Spleen (tissue), 11 donors: ENCODE results near the gene CFAP70. TPM values are rescaled to one million over a fixed set of nuclear protein-coding genes. Genes with fewer than 3 reads are reported as not detected.

ENCODE experiments used
- DNase-seq: peaks from one replicate; pipeline ENCODE4 v3.0.0-alpha.2; 2020
- H3K27ac ChIP-seq, 8 donors: fragments of 200-600 bp; sonication (generic) in 7 of 8; 1 replicate in 4 of 8; 2 replicates in 4 of 8; pipeline versions ENCODE4 v1.5.0 to v1.8.0; 2016 to 2021; ENCODE audit warnings: inconsistent platforms in 4 of 8, mild to moderate bottlenecking in 4 of 8, moderate library complexity in 1 of 8
- H3K27me3 ChIP-seq, 7 donors: fragments of 200-600 bp; sonication (generic) in 6 of 7; replicated peaks in 1 of 7; 1 replicate in 4 of 7; 2 replicates in 3 of 7; pipeline versions ENCODE4 v1.5.0 to v1.8.0; 2016 to 2021; ENCODE audit warnings: inconsistent platforms in 3 of 7, mild to moderate bottlenecking in 1 of 7
- H3K36me3 ChIP-seq, 6 donors: fragments of 200-600 bp; sonication (generic) in 5 of 6; 1 replicate in 4 of 6; 2 replicates in 2 of 6; pipeline versions ENCODE4 v1.5.0 to v1.8.0; 2016 to 2021; ENCODE audit warnings: inconsistent platforms in 2 of 6
- H3K4me1 ChIP-seq, 6 donors: fragments of 200-600 bp; sonication (generic) in 5 of 6; 1 replicate in 3 of 6; 2 replicates in 3 of 6; pipeline versions ENCODE4 v1.5.0 to v1.8.0; 2016 to 2021; ENCODE audit warnings: inconsistent platforms in 3 of 6
- H3K4me3 ChIP-seq, 8 donors: fragments of 200-600 bp; sonication (generic) in 7 of 8; 1 replicate in 4 of 8; 2 replicates in 4 of 8; pipeline versions ENCODE4 v1.5.0 to v1.8.0; 2016 to 2021; ENCODE audit warnings: inconsistent platforms in 4 of 8, mild to moderate bottlenecking in 4 of 8, moderate library complexity in 2 of 8
- H3K9me3 ChIP-seq, 8 donors: fragments of 200-600 bp; sonication (generic) in 7 of 8; 1 replicate in 4 of 8; 2 replicates in 4 of 8; pipeline versions ENCODE4 v1.5.0 to v1.8.0; 2016 to 2021; ENCODE audit warnings: inconsistent platforms in 4 of 8
- POLR2A ChIP-seq, 3 donors: fragments of 450-650 bp; IDR thresholded peaks; one replicate each; pipeline ENCODE4 v1.5.1; 2017; ENCODE audit warnings: antibody characterized with exemption in 3 of 3, mild to moderate bottlenecking in 1 of 3
- POLR2AphosphoS5 ChIP-seq, 3 donors: sonication (generic); formaldehyde crosslinking; IDR thresholded peaks; one replicate each; pipeline ENCODE4 v1.5.1; 2017; ENCODE audit warnings: antibody characterized with exemption in 3 of 3
- WGBS, 5 donors: extraction: QIAGEN DNeasy Blood & Tissue Kit in 3 of 5; methylation state at CpG; one replicate each; pipeline versions ENCODE4 v1.1.5 to v1.1.7; 2013 to 2018; 5-methylcytosine and 5-hydroxymethylcytosine counted together
- intact Hi-C: fragments of 100-400 bp; cut with DNase I; formaldehyde crosslinking; loops from one replicate; pipeline ENCODE4 v1.15.0; 2023; ENCODE audit warnings: low total_unique reads
- polyA plus RNA-seq, 3 donors: library from polyadenylated mRNA; stranded (reverse); fragments of 200-250 nt; gene quantifications; one replicate each; pipeline ENCODE4 v1.2.1, GENCODE V29; 2013
- total RNA-seq, 7 donors: library from RNA; depleted of rRNA in 3 of 7; stranded (reverse); fragments of >200 nt in 3 of 7; fragmentation: NEBNext Ultra II Directional in 4 of 7; extraction: Animal tissue kit (Norgen Biotek cat#: 25700) in 4 of 7; gene quantifications; one replicate each; pipeline versions ENCODE4 v1.1.0 to v1.2.1, GENCODE V29; 2016 to 2021
- TF ChIP-seq, protein P1 (sequence below), 11 experiments: fragments of 200-600 bp in 7 of 11; fragments of 450-650 bp in 4 of 11; sonication (generic) in 4 of 11; IDR thresholded peaks in 8 of 11; conservative IDR thresholded peaks in 3 of 11; 1 replicate in 7 of 11; 2 replicates in 4 of 11; pipeline versions ENCODE4 v1.4.0 to v1.8.0; 2016 to 2021; ENCODE audit warnings: antibody characterized with exemption in 11 of 11, inconsistent platforms in 4 of 11, mild to moderate bottlenecking in 1 of 11
- donor health status: healthy with polysubstance abuse.
- donor health status: DM: no; HTN: no; CAD: no; lungs with moderate emphysema.
- donor health status: DM: no; HTN: no; CAD: no.
- donor health status: Bipolar disorder and iron deficiency.
- donor health status: healthy.
- donor health status: DM: no; HTN: no; CAD: no.
- donor health status: DM: yes; HTN: yes; CAD: no.

CFAP70 gene
- total and polyA plus RNA-seq, 10 donors, result 1.3 to 5.7 (median 3.0) TPM

DNA sequence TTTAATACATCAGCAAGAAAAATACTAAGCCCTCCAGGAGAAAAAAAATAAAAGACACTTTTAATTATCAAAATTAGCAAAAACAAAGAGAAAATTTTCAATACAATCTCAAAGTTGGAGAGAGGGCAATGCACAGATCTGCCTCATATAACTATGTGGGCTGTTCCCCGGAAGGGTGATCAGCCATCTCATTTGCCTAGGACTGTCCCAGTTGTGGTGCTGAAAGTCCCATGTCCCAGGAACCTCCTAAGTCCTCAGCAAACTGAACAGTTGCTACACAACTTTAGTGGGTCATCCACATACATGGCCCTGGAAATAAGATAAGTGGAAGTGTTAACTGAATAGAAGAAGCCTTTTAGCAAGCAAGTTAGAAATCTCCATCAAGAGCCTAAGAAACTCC lies 14.4 kb downstream of the CFAP70 start:
- intact Hi-C loops, result no loop called here
- H3K9me3 ChIP-seq, result no peaks in the 10 kb centered on the region
- TF ChIP-seq, protein P1, sequence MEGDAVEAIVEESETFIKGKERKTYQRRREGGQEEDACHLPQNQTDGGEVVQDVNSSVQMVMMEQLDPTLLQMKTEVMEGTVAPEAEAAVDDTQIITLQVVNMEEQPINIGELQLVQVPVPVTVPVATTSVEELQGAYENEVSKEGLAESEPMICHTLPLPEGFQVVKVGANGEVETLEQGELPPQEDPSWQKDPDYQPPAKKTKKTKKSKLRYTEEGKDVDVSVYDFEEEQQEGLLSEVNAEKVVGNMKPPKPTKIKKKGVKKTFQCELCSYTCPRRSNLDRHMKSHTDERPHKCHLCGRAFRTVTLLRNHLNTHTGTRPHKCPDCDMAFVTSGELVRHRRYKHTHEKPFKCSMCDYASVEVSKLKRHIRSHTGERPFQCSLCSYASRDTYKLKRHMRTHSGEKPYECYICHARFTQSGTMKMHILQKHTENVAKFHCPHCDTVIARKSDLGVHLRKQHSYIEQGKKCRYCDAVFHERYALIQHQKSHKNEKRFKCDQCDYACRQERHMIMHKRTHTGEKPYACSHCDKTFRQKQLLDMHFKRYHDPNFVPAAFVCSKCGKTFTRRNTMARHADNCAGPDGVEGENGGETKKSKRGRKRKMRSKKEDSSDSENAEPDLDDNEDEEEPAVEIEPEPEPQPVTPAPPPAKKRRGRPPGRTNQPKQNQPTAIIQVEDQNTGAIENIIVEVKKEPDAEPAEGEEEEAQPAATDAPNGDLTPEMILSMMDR (IDR thresholded peaks at IDR 0.05 in 8 of 11, conservative IDR thresholded peaks at IDR 0.05 in 3 of 11), result no peak
- TF ChIP-seq POLR2A (IDR thresholded peaks at IDR 0.05) (no peak), POLR2AphosphoS5 (IDR thresholded peaks at IDR 0.05) (no peak)
- DNase-seq, result no peak
- no peaks in the 10 kb centered on the region for H3K27me3 ChIP-seq
- H3K4me3 ChIP-seq, result no peak overlapping the region
- no peaks in the 10 kb centered on the region for H3K4me1 ChIP-seq
- peaks cover 0 to 15% (median 3%) of the 10 kb centered on the region in 6 donors for H3K36me3 ChIP-seq
- no peak overlapping the region for H3K27ac ChIP-seq
- 77 to 89% (median 84%) methylated on average over 1 of the region's 1 CpG for WGBS, 5 donors

DNA sequence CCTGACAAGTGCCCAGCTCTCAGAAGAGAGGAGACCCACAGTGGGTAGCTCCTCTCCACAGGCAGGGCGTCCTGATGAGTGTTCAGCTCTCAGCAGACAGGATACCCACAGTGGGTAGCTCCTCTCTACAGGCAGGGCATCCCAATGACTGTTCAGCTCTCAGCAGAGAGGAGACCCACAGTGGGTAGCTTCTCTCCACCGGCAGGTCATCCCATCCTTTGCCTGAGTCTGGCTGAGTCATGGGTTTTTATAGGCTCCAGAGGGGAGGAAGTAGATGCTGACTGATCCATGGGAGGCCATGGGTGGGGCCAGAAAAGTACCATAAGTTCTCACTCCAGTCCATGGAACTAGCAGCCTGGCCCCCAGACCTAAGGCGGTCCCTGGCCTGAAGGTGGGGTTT lies 18.5 kb downstream of the CFAP70 start:
- 85 to 100% (median 91%) methylated on average over 2 to 3 of the region's 3 CpGs for WGBS, 5 donors
- H3K4me1 ChIP-seq, result no peaks in the 10 kb centered on the region
- no peak overlapping the region for H3K27ac ChIP-seq
- H3K27me3 ChIP-seq, result no peaks in the 10 kb centered on the region
- no peak overlapping the region for H3K4me3 ChIP-seq
- no peaks in the 10 kb centered on the region for H3K9me3 ChIP-seq
- no peak for DNase-seq
- TF ChIP-seq POLR2AphosphoS5 (IDR thresholded peaks at IDR 0.05), result no peak
- no peak for TF ChIP-seq POLR2A (IDR thresholded peaks at IDR 0.05)
- TF ChIP-seq, protein P1 (IDR thresholded peaks at IDR 0.05 in 8 of 11, conservative IDR thresholded peaks at IDR 0.05 in 3 of 11), result no peak
- intact Hi-C loops, result no loop called here
- peaks cover 0 to 10% (median 3%) of the 10 kb centered on the region in 6 donors for H3K36me3 ChIP-seq

DNA sequence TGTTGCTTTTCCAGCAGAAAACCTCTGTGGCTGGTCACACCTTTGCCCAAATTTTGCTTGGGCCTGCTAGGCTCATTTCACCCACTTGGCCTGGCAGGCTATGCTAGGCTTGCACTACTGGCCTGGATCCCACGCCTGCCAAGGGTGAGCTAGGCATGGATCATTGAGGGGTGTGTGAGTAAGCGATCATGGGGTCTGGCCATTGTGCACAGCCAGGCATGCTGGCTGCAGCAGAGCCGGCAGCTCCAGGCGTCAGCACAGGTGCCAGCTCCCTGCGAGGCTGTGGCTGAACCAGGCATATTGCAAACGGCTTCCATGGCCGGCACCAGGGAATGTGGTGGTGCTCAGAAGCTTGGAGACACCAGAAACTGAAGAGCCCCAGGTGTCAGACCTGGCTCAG lies 19.2 kb downstream of the CFAP70 start:
- H3K4me1 ChIP-seq, result no peaks in the 10 kb centered on the region
- 83 to 96% (median 88%) methylated on average over 1 to 7 of the region's 7 CpGs for WGBS, 5 donors
- no peak overlapping the region for H3K4me3 ChIP-seq
- TF ChIP-seq POLR2AphosphoS5 (IDR thresholded peaks at IDR 0.05) (no peak), POLR2A (IDR thresholded peaks at IDR 0.05) (no peak)
- TF ChIP-seq, protein P1 (IDR thresholded peaks at IDR 0.05 in 8 of 11, conservative IDR thresholded peaks at IDR 0.05 in 3 of 11), result no peak
- H3K36me3 ChIP-seq, result peaks cover 0 to 10% (median 3%) of the 10 kb centered on the region in 6 donors
- DNase-seq, result no peak
- no peaks in the 10 kb centered on the region for H3K27me3 ChIP-seq
- H3K9me3 ChIP-seq, result no peaks in the 10 kb centered on the region
- intact Hi-C loops, result no loop called here
- no peak overlapping the region for H3K27ac ChIP-seq

DNA sequence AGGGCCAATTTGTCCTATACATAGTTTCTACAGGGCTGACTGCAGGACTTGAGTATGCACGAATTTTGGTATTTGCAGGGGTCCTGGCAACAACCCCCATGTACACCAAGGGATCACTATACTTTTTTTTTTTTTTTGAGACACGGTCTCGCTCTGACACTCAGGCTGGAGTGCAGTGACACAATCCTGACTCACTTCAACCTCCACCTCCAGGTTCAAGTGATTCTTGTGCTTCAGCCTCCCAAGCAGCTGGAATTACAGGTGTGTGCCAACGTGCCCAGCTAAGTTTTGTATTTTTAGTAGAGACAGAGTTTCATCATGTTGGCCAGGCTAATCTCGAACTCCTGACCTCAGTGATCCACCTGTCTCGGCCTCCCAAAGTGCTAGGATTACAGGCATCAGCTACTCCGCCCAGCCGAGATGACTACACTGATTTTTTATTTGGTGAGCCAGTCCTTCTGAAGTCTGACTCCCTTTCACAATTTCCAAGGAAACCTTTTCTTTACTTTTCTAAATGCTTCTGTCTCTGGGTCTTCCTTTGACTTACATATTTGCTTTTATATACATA lies 19.8 kb downstream of the CFAP70 start:
- H3K9me3 ChIP-seq, result no peaks in the 10 kb centered on the region
- intact Hi-C loops, result no loop called here
- no peak overlapping the region for H3K27ac ChIP-seq
- H3K4me3 ChIP-seq, result no peak overlapping the region
- TF ChIP-seq POLR2AphosphoS5 (IDR thresholded peaks at IDR 0.05) (no peak), POLR2A (IDR thresholded peaks at IDR 0.05) (no peak)
- TF ChIP-seq, protein P1 (IDR thresholded peaks at IDR 0.05 in 8 of 11, conservative IDR thresholded peaks at IDR 0.05 in 3 of 11), result no peak
- H3K27me3 ChIP-seq, result no peaks in the 10 kb centered on the region
- H3K36me3 ChIP-seq, result peaks cover 0 to 10% (median 3%) of the 10 kb centered on the region in 6 donors
- no peaks in the 10 kb centered on the region for H3K4me1 ChIP-seq
- no peak for DNase-seq
- 82 to 94% (median 85%) methylated on average over 8 of the region's 8 CpGs for WGBS, 5 donors
